ENCODE data around the gene KIF21A. TPM values are rescaled to one million over a fixed set of nuclear protein-coding genes. Genes with fewer than 3 reads are reported as not detected.
A peak's percentile ranks its signal among the peaks of the same experiment; 100 is the strongest.

Gene KIF21A
- total and polyA plus RNA-seq, 12 donors = 11.4 to 71.8 (median 49.9) TPM

DNA sequence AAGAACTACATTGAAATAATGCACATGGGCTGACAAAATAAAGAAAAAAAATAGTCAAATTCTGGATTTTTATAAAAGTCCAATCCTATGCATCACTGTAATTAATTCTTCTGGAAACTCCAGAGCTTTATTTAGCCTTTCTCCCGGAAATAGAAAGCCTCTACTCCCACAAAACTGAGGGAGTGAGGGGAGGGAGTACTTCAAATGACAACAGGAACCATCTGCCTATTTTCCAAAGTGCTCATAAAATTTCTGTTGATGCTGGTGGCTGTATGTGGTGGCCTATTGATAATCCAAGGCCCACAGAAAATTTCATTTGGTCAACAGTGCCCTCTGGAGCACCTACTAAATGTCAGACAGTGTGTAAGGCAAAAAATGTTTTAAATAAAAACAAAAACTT, 64.6 kb downstream of the KIF21A start:
- peaks cover 0 to 19% (median 8%) of the 10 kb centered on the region in 9 donors for H3K4me1 ChIP-seq
- H3K9me3 ChIP-seq = no peaks in the 10 kb centered on the region
- H3K36me3 ChIP-seq = no peaks in the 10 kb centered on the region
- TF ChIP-seq, protein P1, sequence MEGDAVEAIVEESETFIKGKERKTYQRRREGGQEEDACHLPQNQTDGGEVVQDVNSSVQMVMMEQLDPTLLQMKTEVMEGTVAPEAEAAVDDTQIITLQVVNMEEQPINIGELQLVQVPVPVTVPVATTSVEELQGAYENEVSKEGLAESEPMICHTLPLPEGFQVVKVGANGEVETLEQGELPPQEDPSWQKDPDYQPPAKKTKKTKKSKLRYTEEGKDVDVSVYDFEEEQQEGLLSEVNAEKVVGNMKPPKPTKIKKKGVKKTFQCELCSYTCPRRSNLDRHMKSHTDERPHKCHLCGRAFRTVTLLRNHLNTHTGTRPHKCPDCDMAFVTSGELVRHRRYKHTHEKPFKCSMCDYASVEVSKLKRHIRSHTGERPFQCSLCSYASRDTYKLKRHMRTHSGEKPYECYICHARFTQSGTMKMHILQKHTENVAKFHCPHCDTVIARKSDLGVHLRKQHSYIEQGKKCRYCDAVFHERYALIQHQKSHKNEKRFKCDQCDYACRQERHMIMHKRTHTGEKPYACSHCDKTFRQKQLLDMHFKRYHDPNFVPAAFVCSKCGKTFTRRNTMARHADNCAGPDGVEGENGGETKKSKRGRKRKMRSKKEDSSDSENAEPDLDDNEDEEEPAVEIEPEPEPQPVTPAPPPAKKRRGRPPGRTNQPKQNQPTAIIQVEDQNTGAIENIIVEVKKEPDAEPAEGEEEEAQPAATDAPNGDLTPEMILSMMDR (IDR thresholded peaks at IDR 0.05) = no peak
- no peak overlapping the region for H3K27ac ChIP-seq
- no peaks in the 10 kb centered on the region for H3K27me3 ChIP-seq
- ATAC-seq = peak in 4 of 8 donors; percentile 8 to 54 (median 24)
- DNase-seq = no peak
- intact Hi-C loops (cut with DNase I) = loop anchor here in 2 of 10 donors (5.0 to 10.0 kb wide), 2 partner anchors 64 to 66 kb away; partner anchors contain the start of gene KIF21A (in 2 of the 2)
- no peak overlapping the region for H3K4me3 ChIP-seq
- 5 to 14% methylated on average over 1 of the region's 1 CpG for WGBS, 2 donors

DNA sequence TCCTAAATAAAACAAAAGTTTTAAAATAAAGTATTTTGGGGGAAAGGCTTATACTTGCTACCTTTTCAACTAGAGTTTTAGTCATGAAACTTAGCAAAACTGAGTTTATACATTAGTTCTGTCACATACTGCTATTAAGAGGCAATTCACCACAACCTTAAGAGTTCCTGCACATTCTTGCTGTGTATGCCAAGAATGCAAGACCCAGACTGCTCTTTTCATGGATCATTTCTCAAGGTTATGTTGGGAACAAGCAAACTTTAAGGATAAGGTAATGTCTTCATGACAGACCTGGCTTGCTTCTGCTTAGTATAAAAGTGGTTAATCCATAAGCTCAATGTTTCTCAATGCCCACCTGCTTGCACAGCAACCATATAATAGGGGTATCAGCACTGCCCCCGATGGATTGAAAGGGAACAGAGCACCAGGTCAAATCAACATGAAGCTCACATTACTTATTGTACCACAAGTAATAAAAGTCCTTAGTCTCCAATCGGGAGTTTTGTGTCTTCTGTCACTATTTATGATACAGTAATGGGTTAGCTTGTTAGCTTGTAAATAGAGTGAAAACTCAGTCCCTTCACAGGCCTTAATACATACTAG, 67.6 kb downstream of the KIF21A start:
- Histone ChIP-seq H3K4me3 (no peak overlapping the region), H3K9me3 (no peaks in the 10 kb centered on the region), H3K4me1 (peaks cover 0 to 25% (median 8%) of the 10 kb centered on the region in 9 donors), H3K27ac (no peak overlapping the region), H3K27me3 (no peaks in the 10 kb centered on the region), H3K36me3 (no peaks in the 10 kb centered on the region)
- ATAC-seq (no peak), DNase-seq (no peak)
- TF ChIP-seq, protein P1 (IDR thresholded peaks at IDR 0.05) = no peak
- WGBS, 2 donors = 76 to 82% methylated on average over 2 of the region's 2 CpGs
- intact Hi-C loops (cut with DNase I) = loop anchor here in 2 of 10 donors (5.0 to 10.0 kb wide), 2 partner anchors 67 to 69 kb away; partner anchors contain the start of gene KIF21A (in 2 of the 2)

DNA sequence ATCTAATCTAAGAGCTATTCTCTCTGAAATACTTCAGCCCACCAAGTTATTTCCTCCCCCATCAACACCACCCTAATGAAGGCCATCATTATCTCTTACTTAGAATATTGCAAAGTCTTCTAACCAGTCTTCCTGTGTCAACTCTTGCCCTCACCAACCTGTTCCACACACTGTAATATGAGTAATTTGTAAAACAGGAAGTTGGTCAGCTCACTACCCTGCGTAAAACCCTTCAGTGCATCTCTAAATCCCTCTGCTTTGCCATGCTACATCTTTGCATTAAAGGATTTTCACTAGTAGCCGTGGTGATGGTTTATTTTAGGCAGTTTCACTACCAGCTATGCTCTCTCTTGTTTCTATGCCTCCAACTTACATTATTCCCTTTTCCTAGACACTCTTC, 70.0 kb downstream of the KIF21A start:
- TF ChIP-seq, protein P1 (IDR thresholded peaks at IDR 0.05) = no peak
- Histone ChIP-seq H3K9me3 (no peaks in the 10 kb centered on the region), H3K36me3 (peaks cover 0 to 11% (median 0%) of the 10 kb centered on the region in 9 donors), H3K27me3 (no peaks in the 10 kb centered on the region), H3K27ac (no peak overlapping the region), H3K4me3 (no peak overlapping the region), H3K4me1 (peaks cover 0 to 17% (median 3%) of the 10 kb centered on the region in 9 donors)
- WGBS, 2 donors = 46 to 61% methylated on average over 2 of the region's 2 CpGs
- DNase-seq (no peak), ATAC-seq (peak in 4 of 8 donors; percentile 20 to 44 (median 28))
- intact Hi-C loops (cut with DNase I) = loop anchor here in 2 of 10 donors (5.0 to 10.0 kb wide), 2 partner anchors 69 to 72 kb away; partner anchors contain the start of gene KIF21A (in 2 of the 2)

DNA sequence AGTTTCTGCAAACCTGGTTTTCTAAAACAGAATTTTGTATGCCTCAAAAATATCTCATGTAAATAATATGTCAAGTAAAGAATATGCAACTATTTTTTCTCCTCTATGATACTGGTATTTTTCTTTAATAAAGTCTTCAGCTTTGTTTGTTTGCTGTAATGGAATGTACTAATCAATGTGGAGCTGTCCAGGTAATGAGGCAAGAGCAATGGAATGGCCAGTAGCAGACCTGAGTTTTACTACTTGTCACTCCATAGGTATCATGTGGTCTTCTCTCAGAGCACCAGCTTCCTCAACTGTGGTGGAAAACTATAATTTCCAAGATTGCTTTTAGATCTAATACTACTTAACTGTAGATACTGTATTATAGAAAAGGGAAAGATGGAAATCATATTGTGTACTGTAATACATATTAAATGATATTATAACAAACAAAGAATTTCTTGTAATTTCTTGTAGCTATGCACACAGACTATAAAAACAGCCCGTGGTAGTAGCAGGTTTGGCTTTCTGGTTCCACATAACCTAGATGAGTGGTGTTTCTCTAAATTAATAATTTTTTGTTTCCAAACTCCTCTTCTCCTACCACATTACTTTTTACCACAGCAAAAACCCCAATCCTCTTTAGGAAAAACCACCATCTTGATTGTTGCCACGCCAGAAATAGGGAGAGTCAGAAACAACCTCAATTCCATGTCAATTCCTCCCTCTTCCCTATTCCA, 70.6 kb downstream of the KIF21A start:
- WGBS, 2 donors = 81% methylated on average over 2 of the region's 2 CpGs
- peak in 1 of 8 donors; percentile 23 for ATAC-seq
- no peaks in the 10 kb centered on the region for H3K9me3 ChIP-seq
- H3K4me1 ChIP-seq = peaks cover 0 to 11% (median 3%) of the 10 kb centered on the region in 9 donors
- no peak overlapping the region for H3K27ac ChIP-seq
- intact Hi-C loops (cut with DNase I) = loop anchor here in 2 of 10 donors (5.0 to 10.0 kb wide), 2 partner anchors 70 to 72 kb away; partner anchors contain the start of gene KIF21A (in 2 of the 2)
- H3K4me3 ChIP-seq = no peak overlapping the region
- no peak for DNase-seq
- TF ChIP-seq, protein P1 (IDR thresholded peaks at IDR 0.05) = no peak
- H3K36me3 ChIP-seq = peaks cover 0 to 11% (median 0%) of the 10 kb centered on the region in 9 donors
- no peaks in the 10 kb centered on the region for H3K27me3 ChIP-seq
